NCI-H146 treated with DMSO at 0.1 percent for 48 hours (cell line): ENCODE data around the gene MS4A13.
"Not testable (repeated sequence)": the region's sequence is repeated elsewhere in the genome, so short reads cannot be mapped to it uniquely, and the experiment has no call there.

ENCODE experiments used
- DNase-seq: peaks from one replicate; lab custom pipeline; 2025; ENCODE audit not compliant: unreplicated experiment; lab: John Stamatoyannopoulos, UW

The MS4A13 gene, protein sequence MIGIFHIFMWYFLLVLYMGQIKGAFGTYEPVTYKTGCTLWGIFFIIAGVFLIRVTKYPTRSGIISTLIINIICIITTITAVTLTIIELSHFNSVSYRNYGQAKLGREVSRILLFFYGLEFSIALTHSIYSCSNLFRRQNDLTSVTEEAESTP

DNA sequence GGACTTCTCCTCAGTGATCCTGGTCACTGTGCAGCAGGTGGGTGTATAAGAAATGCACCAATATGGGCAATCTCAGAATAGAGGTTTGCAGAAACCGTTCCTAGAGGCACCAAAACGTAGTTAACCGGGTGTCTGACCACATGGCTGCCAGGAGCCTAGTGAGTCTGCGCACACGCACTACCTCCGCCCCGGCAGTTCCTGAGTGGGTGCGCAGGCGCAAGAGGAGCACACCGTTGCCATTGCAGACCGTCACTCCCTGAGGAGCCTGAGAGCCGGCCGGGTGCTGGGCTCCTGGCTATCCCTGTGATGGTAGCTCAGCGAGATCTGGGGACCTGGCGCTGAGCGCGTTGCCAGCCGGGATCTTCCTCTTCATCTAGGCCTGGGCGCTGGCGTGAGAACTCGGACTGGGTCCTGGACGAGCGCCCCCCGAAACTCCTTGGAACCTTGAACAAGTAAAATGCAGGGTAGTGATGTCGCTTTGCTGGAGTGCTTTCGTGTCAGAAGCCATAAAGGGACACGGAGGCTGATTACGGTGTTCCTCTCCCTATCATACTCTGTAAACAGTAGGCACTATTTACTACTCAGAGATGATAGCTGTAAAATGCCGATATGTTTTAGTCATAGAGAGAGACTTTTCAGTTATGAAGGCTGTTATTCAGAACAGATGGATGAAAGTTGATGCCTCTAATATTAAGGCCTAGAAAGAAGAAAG is at the start of gene MS4A13:
Gene MS4A13 (plus strand): TSS at position 249 of the 712 bp plus-strand sequence. CDS start 2,692 bp downstream, outside the sequence.
- no peak for DNase-seq

DNA sequence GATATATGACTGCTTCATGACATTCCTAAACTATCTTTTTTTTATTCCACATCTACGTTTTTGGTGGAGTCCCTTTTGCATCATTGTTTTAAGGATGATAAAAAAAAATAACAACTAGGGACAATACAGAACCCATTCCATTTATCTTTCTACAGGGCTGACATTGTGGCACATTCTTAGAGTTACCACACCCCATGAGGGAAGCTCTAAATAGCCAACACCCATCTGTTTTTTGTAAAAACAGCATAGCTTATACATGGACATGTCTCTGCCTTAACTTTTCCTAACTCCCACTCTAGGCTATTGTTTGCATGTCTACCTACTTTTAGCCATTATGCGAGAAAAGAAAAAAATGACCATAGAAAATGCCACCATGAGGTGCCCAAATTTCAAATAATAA is 46.4 kb upstream of the MS4A13 start:
- no peak for DNase-seq

DNA sequence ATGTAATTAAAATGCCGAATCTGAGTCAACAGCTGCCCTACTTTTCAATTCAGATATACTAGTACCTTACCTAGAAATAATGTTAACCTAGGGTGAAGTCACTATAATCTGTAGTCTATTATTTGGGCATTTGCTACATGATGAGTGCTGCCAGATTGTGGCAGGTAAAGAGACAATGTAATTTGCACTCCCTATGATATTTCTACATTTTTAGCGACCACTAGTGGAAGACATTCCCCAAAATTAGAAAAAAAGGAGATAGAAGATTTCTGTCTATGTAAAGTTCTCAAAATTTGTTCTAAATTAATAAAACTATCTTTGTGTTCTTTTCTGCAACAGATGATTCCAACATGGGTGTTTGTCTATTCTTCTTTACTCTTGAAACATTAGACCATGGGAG is 45.5 kb upstream of the MS4A13 start:
- DNase-seq, result no peak

DNA sequence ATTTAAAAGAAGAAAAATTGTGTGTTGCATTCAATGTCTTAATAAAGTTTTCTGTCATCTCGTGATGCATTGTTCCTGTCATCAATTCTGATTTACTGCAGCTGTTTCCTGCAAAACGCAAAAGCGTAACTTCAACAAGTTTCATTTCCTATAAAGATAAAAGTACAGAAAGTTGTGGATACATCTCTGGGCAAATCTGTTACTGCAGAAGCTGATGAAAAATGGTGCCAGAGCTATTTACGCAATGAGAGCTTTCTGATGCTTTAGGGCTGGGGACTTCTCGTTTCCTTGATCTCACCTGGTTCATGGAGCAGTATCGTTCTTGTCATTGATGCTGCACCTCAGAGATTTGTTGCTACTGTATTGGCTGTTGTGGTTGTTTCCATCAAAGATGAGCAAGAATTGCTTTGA is 38.2 kb upstream of the MS4A13 start:
- DNase-seq, result no peak

DNA sequence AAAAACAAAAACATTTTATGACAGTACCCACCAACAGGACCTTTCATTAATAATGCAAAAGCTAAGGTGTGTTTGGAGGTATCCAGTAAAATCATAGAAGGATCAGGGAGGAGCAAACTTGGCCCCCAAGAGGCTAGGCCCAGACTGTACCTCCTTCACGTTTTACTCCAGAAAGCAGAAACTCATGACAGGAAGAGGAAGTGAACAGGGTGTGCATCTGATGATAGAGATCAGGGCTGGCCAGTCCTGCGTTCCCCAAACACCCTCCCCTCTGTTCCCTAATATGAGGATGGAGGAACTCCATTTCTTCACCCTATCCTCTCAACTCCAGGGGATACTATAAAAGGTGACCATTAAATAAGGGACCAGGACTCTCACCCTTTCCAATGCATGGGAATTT is 32.8 kb upstream of the MS4A13 start:
- no peak for DNase-seq

DNA sequence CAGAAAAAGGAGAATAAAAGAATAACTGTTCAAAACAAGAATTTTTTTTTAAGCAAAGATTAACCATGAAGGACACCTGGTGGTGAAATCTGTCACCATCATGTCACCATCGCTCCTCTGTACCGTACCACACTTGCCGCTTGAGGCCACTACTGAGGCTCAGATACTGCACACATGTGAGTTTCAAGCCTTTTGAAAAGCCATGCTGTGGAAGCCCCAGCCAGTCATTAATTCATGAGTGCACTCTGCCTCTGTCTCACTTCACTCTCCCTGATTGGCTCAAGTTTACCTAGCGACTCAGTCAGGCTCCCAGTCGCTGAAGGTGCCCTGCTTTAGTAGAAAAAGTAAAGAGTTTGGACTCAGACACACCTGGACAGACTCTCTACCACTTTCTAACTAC is 29.2 kb upstream of the MS4A13 start:
- DNase-seq, result no peak

DNA sequence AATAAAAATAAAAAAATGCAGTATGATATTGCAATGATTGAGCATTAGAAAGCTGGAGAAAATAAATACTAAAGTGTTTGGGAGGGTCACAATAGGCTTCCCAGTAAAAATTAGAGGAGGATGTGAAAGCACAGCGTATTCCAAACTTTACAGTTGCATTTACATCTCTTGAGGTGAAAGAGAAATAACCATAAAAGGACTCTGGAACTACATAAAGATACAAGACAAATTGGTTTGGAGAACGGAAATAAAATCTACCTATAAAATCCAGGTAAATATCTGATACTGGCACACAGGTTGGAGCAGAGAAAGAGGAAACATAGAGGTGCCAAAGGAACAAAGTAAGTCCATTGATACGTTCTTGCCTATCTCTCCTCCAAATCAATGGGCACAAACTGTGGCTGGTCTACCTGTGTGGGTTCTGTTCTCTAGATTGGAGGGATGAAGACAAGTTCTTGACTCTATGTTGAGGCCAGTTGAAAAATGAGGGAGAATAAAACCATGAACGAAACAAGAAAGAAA is 22.6 kb upstream of the MS4A13 start, which contains the start of gene MS4A12:
Gene MS4A12 (plus strand): TSS at position 291 of the 522 bp plus-strand sequence. CDS start 4,541 bp downstream, outside the sequence.
- DNase-seq, result no peak

DNA sequence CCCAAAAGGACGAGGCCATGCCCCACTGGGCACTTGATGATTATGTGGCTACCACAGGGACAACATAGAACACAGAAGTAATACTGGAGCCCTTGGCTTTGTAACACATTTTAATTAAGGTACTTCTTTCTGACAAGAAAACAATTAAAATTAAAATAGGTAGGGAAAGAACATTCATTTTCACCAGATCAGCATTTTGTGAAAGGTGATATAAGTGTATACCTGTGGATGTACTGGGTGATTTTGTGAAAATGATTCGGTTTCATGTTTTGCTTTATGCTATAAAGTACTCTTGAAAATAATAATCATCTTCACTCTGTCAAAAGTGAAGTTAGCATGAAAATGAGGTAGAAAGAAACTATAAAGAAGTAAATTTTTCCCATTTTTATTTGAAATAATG is 21.7 kb upstream of the MS4A13 start:
- no peak for DNase-seq

DNA sequence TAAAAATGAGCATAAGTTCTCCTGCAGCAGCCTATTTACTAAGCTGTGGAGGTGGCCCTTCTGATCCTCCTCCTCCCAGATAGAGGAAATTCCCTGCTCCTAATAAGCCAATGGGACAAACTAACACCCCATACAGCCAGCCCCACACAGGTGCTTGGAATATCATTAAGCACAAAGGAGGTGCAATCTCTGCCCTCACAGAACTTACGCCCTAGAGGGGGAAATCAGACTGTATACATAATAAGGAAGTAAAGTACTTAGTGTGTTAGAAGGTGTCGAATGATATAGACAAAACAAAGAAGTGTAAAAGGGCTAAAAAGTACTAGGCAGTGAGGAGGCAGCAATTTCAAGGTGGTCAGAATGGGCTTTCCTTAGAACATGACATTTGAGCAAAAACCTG is 16.8 kb upstream of the MS4A13 start:
- no peak for DNase-seq

DNA sequence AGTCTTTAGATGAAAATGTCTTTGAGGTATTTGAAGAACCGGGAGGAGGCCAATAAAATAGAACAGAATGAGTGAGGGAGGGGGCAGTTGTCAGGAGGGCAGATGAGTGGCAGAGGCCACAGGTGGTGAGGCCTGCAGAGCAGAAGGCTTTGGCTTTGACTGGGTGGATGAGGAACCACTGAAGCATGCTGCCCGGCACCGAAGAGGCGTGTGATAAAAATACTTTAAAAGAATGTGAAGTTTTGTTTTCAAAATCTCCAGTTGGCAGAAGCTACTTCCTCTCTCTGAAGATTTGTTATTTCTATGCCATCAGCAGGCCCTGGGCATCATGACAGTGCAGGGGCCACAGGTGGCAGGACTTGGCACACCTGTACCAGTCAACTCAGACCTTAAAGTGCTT is 16.3 kb upstream of the MS4A13 start:
- no peak for DNase-seq

DNA sequence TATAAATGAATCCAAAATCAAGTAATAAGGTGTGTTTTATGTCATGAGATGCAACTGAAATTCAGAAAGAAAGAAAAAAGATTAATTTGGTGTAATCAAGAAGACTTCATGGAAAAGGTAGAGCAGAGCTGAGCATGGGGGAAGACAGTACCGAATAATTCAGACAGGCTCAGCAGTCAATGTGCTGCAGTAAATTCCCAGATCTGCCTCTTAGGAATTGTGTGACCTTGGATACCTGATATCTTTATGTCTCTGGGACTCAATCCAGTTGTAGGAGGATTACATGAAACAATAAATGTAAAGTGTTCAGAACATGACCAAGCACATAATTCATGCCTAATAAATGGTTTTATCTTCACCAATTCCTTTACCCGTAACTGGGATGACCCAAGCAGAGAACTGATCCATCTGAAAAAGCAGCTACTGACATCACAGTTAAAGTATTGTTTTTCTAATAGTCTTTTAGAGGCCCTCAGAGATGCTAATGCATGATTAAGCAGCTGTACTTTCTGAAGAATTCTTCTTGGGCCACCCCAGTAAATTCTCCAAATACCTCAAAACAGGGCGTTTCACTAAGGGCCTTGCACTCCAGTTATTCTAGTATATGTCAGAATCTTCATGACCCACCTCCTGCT is 14.8 kb upstream of the MS4A13 start:
- DNase-seq, result no peak

DNA sequence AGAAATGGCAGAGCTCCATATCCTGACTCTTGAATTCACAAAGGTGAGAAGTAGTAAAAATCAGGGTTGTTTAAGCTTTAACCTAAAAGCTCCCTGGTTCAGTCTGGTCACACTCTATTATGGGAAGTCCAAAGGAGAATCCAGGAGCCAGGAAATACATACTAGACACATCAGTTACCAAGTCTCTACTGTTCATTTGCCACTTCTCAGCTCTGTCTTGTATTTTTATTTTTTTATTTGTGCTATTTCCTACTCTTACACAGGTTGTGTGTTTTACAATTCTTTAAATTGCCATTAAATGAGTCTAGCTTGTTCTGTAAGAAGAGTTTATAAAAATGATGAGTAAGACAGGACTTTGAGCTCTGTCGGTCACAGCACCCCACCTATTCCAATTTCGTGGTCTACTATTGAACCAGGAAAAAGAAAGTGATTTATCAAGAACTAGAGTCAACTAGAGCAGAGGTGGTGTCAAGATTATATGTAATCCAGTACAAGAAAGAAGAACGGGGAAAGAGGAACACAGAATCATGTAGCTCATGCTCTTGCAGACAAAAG is 12.9 kb upstream of the MS4A13 start:
- no peak for DNase-seq

DNA sequence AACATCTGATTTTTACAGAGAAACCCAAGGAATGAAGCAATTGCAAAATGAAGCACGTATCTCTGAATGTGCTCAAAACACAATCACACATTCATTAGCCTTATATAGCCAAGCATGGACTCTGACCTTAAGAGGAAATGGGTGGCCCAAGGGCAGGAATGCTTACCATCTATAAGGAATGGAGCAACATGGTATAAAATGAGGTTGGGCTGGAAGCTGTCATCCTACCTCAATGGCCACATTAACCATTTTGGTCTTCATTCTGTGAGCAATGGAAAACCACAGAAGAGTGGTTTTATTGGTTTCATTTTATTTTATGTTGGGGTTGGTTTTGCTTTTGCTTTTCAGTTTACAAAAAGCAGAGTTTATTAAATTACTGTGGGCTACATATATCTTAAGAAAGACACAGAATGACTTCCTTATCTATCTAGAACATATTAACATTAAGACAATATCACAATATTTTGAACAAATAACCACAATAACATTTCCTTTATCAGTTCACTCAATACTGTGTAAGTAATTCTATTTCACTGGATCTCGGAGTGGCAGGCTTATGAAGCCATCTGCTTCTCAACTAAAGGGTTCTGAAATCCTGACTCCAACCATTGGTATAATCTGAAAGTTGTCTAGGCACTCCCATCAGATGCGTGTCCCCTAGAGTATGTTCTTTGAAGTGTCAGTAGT is 10.8 kb upstream of the MS4A13 start:
- DNase-seq, result no peak

DNA sequence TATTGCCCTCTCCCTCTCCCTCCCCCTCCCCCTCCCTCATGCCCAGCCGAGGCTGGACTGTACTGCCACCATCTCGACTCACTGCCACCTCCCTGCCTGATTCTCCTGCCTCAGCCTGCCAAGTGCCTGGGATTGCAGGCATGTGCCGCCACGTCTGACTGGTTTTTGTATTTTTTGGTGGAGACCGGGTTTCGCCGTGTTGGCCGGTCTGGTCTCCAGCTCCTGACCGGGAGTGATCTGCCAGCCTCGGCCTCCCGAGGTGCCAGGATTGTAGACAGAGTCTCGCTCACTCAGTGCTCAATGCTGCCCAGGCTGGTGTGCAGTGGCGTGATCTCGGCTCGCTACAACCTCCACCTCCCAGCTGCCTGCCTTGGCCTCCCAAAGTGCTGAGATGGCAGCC is 5.6 kb upstream of the MS4A13 start:
- not testable (repeated sequence) for DNase-seq

DNA sequence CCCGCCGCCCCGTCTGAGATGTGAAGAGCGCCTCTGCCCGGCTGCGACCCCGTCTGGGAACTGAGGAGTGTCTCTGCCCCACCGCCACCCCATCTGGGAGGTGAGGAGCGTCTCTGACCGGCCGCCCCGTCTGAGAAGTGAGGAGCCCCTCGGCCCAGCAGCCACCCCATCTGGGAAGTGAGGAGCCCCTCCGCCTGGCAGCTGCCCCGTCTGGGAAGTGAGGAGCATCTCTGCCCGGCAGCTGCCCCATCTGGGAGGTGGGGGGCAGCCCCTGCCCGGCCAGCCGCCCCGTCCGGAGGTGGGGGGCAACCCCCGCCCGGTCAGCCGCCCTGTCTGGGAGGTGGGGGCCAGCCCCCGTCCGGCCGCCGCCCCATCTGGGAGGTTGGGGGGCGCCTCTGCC is 5.0 kb upstream of the MS4A13 start:
- not testable (repeated sequence) for DNase-seq

DNA sequence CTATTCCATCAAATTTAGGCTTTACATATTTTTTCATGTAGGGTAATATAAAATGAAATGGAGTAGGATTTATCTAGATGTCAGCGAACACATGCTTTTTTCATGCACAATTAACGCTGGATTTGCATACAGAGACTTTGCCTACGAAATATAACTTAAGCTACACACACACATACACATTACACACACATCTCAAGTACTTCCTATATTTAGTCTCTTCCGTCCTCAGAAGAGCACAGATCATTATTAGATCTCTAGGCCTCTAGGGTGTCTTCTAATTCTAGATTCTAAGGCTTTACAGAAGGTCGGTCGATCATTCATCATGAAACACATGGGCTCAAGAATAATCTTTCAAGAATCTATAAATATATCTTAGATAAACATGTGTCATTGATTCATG is 3.8 kb upstream of the MS4A13 start:
- DNase-seq, result no peak

DNA sequence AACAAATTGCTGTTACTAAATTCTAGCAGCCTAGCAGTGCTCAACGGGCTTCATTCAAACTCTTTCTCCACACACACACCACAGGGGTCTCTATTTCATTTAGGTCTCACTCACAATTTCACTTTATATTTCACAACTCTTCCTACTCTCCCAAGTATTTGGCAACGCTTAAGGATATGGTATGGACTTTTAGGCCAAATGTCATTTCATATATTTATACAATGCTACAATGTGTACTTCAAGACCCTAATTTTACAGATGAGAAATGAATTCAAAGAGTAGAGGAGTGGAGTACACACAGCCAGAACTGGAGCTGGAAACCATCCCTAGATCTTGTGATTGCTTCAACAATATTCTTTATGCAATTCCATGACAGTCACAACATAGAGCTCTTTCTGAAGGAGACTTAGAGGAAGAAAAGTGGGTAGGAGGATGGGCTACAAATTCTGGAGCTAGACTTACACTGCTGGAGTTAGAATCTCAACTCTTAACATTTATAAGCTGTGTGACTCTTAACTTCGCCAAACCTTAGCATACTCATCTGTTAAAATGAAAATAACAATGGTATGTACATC is 2.5 kb upstream of the MS4A13 start:
- DNase-seq, result no peak

DNA sequence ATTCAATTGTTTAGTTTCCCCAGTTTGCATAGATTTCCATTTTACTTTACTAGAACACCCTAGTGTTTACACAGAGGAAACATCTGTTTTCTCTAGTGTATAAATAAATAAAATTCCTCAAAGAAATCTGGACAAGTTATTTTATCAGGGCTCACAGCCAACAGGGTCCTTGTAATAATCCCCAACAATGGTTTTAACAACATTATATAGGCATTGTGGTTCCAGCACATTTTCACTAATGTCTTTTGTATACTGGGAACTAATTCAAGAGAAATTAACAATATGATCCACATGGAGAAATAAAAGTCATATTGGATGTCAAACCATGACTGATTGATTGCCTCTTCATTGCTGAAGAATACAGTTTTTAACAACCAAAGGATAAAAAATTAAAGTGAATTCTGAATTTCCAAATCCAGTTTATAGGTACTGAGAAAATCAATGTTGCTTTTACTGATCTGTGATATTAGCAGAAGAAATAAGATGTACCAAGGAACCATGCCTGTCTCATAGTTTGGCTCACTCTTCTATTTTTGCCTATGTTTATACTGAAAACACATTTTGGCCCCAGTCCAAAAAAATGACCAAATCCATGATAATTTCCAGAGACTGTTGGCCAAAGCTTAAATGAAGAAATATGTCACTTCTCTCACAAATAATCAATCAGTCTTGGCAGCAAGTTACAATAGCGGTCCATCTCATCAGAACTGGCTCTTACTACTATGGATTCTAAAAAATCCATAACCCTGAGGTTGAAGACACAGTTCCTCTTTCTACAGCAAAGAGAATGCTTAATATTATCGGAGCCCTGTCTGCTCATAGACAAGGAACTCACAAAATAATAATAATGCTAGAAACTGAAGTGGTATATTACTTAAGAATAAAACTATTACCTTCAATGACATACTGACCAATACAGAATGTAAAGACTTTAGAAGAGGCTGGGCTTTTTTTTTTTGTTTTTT is 1.4 kb upstream of the MS4A13 start:
- no peak for DNase-seq

DNA sequence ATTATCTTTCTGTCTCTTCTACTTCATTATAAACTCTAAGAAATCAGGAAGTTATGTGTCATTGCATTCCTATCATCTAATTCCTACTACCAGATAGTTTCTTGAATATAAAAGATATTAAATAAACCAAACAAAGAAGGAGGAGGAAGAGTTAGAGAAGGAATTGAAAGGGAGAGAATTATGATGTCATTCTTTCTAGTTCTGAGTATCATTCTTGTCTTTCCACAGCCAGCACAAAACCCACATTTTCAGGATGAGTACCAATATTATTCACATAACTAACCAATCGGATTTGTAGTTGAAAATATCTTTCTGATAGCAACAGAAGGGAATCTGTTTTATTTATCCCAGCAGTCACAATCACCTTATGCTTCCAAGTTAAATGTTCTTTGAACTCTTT is 13.3 kb downstream of the MS4A13 start:
- no peak for DNase-seq

DNA sequence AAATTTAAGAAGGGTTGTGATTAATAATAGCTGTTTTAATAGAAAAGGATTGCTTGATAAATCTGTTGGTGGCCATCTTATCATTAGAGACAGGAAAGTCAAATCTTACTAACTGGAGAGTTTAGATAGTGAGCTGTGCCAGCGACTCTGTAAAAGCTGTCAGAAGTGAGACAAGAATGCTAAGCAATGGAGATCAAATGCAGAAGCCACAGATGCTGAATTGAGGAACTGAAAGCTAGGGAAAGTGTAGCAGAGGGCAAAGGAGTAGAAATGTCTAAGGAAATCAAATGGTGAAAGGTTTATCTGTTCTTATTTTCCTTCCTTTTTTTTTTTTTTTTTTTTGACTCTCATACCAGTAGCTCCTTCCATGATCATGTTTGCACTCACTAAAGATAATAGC is 13.7 kb downstream of the MS4A13 start:
- DNase-seq, result no peak
